HG03558 (cell line): ENCODE measurements around the gene AGRN.
"Not testable (repeated sequence)": the region's sequence is repeated elsewhere in the genome, so short reads cannot be mapped to it uniquely, and the experiment has no call there.

Experiments
- ATAC-seq: cut with Tn5 transposase; IDR thresholded peaks from one replicate; pipeline ENCODE4 v1.9.1; 2021; ENCODE audit warnings: moderate number of reproducible peaks; ENCODE audit not compliant: unreplicated experiment; ENCODE audit errors: extremely low read depth

Gene AGRN

GRCh38 chr1:999725-1000356 is 20.1 kb upstream of the AGRN start, which contains the start of gene HES4:
Gene HES4, minus strand, starts transcription at chr1:1000097. Its CDS starts 124 bp downstream, at chr1:999973.
- no peak for ATAC-seq

DNA sequence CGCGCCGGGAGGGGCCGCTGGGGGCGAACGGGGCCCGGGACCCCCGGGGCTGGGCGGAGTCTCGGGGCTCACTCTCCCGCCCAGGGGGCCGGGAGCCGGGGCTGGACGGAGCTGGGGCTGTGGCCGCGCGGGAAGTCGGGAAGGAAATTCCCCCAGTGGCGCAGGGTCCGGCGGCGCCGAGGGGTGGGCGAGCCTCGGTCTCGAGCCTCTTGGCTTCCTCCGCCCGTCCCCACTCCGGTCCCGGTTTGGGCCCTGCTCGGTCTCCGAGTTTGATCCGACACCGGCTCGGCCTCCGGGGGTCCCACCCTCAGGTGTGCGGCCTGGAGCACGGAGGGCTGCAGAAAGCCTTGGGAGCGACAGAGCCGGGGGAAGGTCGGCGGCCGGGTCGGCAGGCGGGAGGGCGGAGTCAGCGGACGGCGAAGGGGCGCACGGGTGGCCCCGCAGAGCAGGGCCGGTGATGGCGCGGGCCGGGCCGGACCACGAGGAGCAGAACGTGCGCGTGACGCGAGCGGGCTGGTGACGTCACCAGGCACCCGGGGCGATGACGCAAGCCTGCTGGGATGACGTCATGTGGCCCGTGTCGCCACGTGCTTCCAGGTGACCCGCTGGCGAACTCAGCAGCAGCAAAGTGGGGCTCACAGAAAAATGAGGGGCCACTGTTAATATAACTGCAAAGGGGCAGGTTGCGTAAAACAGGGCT is 19.4 kb upstream of the AGRN start:
- ATAC-seq = no peak

DNA sequence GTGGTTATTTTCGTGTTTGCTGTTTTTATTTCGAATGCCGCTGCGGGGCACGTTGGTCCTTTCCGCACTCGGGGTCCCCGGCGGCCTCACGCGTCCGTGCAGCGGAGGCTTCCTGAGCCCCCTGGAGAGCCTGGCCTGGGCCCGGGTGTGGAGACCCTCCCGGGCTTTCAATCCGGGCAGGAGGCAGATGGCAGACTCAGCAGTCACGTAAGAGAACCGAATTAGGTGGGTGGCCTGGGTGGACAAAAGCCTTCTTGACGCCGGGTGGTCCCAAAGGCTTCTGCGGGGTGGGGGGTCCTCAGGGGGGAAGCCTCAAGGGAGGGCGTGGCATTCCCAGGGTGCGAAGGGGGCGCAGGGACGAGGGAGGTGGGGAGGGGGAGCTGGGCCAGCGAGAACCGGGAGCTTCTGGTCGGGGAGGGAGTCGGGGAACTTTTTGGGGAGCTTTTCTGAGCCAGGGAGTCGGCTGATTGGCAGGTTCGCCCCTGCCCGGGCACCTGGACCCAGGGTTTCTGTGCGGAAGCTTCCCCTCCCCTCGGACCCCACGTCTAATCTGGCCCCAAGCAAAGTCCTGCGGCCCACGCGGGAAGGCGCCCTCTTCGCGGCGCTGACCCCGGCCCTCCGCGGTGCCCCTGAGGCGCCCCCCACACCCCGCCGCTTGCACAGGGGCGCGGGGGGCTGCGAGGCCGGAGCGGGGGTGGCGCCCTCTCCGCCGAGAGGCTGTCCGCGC is 18.7 kb upstream of the AGRN start:
- ATAC-seq = no peak

DNA sequence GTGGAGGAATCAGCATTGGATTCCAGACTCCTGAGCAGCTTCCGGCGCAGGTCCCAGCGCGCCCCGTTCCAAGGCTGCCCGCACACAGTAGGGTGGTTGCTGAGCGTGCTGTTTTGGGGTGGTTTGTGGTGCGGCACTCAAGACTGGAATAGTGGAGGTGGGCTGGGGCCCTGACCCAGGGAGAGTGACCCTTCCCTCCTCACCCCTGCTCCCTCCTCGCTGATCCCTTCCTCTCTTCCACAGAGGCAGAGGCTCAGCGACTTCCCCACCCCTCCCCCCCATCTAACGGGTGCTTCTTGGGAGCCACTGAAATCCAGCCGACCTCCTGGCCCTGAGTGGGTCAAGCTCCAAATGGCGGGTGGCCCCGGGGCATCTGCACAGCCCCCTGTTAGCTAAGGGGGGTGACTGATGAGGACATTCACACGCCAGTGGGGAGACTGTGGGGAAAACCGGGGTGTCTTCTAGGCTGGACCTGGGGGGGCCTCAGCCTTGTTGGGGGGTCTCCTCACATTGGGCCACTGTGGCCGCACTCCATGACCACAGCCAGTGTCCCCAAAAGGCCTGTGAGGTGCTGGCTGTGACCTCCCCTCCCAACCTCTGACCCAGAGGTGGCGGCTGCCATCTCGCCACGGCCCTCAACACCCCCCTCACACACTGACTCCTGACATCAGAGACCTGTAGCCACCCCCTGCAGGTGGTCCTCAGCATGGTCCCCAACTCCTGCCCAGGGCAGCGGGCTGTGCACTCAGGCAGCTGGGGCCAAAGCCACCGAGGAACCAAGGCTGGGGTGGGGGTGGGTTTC is 16.1 kb upstream of the AGRN start:
- no peak for ATAC-seq

- no peak for ATAC-seq
Measured at GRCh38 chr1:1004420-1004779, 15.5 kb upstream of the AGRN start.

- ATAC-seq = no peak
Measured at GRCh38 chr1:1004780-1005697, 14.9 kb upstream of the AGRN start.

GRCh38 chr1:1005774-1006304 is 14.1 kb upstream of the AGRN start:
- ATAC-seq = no peak

DNA sequence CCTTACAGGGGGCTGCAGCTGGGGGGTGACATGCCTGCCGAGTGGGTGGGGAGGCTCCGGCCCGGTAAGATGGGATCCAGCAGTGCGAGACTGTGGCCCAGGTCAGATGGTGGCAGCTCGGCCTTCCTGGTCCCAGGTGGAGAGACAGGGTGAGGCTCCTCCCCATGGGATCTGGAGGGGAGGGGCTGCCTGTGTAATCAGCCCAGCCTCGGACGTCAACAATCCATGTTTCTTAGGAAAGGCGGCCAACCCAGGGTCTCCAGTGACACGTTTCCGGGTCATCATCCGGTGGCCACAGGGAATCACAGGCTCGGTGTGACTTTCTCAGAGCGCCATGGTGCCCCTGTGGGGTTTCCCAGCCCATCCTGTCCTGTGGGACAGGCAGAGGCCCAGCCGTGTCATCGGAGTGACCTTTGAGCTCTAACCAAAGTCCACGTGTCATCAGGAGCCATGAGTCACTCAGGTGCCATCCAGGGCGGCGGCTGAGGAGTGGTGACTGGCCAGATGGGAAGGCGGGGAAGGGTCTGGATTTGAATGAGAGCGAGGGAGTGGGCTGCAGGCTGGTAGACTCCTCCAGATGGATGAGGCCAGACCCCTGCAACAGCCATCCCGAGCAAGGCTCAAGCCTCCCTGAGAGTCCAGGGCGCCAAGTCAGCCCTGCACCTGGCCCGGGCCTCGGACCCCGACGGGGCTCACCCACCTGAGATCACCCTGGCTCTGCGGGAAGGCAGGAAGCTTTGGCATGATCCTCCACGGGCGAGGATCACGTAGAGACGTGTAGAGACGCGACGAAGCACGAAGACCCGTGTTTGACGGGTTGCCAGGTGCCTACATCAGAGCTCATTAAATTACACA is 13.4 kb upstream of the AGRN start:
- no peak for ATAC-seq

DNA sequence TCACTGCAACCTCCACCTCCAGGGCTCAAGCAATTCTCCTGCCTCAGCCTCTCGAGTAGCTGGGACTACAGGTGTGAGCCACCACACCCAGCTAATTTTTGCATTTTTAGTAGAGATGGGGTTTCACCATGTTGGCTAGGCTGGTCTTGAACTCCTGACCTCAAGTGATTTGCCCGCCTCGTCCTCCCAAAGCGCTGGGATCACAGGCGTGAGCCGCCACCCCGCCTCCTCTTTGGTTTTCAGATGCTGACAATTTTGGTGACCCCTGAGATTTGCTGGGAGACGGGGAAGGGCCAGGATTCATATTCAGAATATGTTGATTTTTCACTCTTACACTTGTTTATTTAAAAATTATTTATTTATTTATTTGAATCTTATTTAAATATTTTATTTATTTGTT is 9.8 kb upstream of the AGRN start:
- not testable (repeated sequence) for ATAC-seq

DNA sequence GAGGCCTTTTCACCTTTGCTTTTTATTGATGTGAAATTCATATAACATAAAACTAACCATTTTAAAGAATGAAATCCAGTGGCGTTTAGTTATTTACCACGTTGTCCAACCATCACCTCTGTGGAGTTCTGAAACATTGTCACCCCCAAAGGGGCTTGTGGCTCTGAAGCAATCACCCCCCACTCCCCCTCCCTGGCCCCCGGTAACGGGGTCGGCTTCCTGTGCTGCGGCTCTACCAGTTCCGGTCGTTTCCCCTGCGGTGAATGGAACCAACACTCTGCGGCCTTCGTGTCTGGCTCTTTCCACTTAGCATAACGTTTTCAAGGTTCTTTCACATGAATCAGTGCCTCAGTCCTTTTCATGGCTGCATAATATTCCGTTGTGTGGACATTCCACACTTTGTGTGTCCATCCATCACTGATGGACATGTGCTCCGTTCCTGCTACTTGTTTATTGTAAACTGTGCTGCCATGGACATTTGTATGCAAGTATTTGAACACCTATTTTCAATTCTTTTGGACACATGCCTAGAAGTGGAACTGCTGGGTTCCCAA is 8.4 kb upstream of the AGRN start:
- ATAC-seq = no peak

GRCh38 chr1:1012736-1013104 is 7.2 kb upstream of the AGRN start:
- not testable (repeated sequence) for ATAC-seq

DNA sequence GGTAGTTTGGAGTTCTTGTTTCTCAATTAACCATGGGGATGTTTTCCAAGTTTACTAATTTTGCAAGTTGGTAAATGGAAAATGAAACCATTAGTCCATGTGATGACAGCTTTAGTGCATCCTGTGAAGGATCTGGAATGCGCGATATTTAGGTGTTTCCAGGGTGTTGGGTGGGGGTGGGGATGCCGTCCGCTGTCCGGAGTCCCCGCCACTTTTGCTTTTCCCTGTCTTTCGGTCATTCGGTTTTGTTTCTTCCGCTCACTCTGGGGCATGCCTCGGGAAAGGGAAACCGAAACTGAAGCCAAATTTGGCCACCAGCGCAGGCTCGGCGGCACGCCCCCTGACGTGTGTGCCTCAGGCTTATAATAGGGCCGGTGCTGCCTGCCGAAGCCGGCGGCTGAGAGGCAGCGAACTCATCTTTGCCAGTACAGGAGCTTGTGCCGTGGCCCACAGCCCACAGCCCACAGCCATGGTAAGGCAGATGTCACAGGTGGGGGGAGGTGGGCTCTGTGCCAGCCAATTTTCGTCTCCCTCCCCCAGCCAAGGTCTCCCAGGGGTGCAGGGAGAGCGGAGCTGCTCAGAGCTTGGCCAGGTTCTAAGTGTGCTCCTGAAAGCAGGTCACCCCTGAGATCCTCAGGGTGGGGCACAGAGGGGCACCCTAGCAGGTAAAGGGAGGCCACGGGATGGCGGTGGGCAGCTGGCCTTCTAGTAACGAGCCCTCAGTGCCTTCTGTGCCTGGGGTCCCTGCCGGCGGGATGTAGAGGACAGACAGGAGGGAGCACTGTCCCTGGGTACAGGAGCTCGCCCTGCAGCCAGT is 6.6 kb upstream of the AGRN start, which contains the start of gene ISG15:
ISG15 (plus strand) TSS at position 393 of the 817 bp plus-strand sequence; CDS start at position 470, 77 bp downstream.
- no peak for ATAC-seq

- no peak for ATAC-seq
Measured at GRCh38 chr1:1013922-1014648, 5.8 kb upstream of the AGRN start.

- no peak for ATAC-seq
Measured at GRCh38 chr1:1014799-1015681, 4.9 kb upstream of the AGRN start.

DNA sequence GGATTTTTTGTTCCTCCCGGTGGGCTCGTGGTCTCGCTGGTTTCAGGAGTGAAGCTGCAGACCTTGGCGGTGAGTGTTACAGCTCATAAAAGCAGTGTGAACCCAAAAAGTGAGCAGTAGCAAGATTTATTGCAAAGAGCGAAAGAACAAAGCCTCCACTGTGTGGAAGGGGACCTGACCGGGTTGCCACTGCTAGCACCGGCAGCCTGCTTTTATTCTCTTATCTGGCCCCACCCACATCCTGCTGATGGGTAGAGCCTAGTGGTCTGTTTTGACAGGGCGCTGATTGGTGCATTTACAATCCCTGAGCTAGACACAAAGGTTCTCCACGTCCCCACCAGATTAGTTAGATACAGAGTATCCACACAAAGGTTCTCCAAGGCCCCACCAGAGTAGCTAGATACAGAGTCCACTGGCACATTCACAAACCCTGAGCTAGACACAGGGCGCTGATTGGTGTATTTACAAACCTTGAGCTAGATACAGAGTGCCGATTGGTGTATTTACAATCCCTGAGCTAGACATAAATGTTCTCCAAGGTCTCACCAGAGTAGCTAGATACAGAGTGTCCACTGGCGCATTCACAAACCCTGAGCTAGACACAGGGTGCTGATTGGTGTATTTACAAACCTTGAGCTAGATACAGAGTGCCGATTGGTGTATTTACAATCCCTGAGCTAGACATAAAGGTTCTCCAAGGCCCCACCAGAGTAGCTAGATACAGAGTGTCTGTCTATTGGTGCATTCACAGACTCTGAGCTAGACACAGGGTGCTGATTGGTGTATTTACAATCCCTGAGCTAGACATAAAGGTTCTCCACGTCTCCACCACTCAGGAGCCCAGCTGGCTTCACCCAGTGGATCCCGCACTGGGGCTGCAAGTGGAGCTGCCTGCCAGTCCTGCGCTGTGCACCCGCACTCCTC is 2.3 kb upstream of the AGRN start:
- ATAC-seq = not testable (repeated sequence)
